H9 (cell line): ENCODE measurements around the gene SPRR5. TPM values are rescaled to one million over a fixed set of nuclear protein-coding genes. Genes with fewer than 3 reads are reported as not detected.

ENCODE experiments used
- DNase-seq: peaks from one replicate; pipeline ENCODE4 v3.0.0-alpha.2; 2017
- H2AFZ ChIP-seq: one replicate; pipeline ENCODE4 v1.6.1; 2013; ENCODE audit warnings: mild to moderate bottlenecking, low read length, control low read depth, moderate library complexity
- H2AK5ac ChIP-seq: 2 replicates; pipeline ENCODE4 v1.6.1; 2013; ENCODE audit warnings: low read length, control low read depth, mixed read lengths; ENCODE audit not compliant: insufficient read length
- H2BK120ac ChIP-seq: one replicate; pipeline ENCODE4 v1.6.1; 2013; ENCODE audit warnings: low read depth, mild to moderate bottlenecking, low read length, control low read depth, inconsistent platforms; ENCODE audit not compliant: poor library complexity, severe bottlenecking
- H2BK12ac ChIP-seq: 2 replicates; pipeline ENCODE4 v1.6.1; 2013; ENCODE audit warnings: low read length, control low read depth, mixed read lengths, low read depth; ENCODE audit not compliant: insufficient read length
- H2BK15ac ChIP-seq: 2 replicates; pipeline ENCODE4 v1.6.1; 2013; ENCODE audit warnings: low read depth, low read length, control low read depth
- H2BK20ac ChIP-seq: one replicate; pipeline ENCODE4 v1.6.1; 2013; ENCODE audit warnings: low read depth, mild to moderate bottlenecking, low read length, control low read depth, inconsistent platforms; ENCODE audit not compliant: poor library complexity, severe bottlenecking
- H2BK5ac ChIP-seq: 2 replicates; pipeline ENCODE4 v1.6.1; 2013; ENCODE audit warnings: low read length, control low read depth, mixed read lengths; ENCODE audit not compliant: insufficient read length
- H3K14ac ChIP-seq: 2 replicates; pipeline ENCODE4 v1.6.1; 2013; ENCODE audit warnings: low read length, control low read depth; ENCODE audit not compliant: insufficient read depth
- H3K18ac ChIP-seq: 2 replicates; pipeline ENCODE4 v1.6.1; 2013; ENCODE audit warnings: low read depth, mild to moderate bottlenecking, mixed read lengths, low read length, control low read depth; ENCODE audit not compliant: insufficient read length
- H3K23ac ChIP-seq: 2 replicates; pipeline ENCODE4 v1.6.1; 2013; ENCODE audit warnings: low read length, control low read depth, mixed read lengths, low read depth; ENCODE audit not compliant: insufficient read length
- H3K23me2 ChIP-seq: 2 replicates; pipeline ENCODE4 v1.6.1; 2013; ENCODE audit warnings: low read depth, mild to moderate bottlenecking, mixed read lengths, low read length, control low read depth; ENCODE audit not compliant: insufficient read length, poor library complexity, severe bottlenecking
- H3K27ac ChIP-seq: 2 replicates; pipeline ENCODE4 v1.5.1; 2013; ENCODE audit warnings: low read length, control low read depth, mixed read lengths, low read depth; ENCODE audit not compliant: insufficient read length
- H3K27me3 ChIP-seq: 2 replicates; pipeline ENCODE4 v1.6.1; 2013; ENCODE audit warnings: low read length, control low read depth, inconsistent platforms; ENCODE audit not compliant: insufficient read depth
- H3K4ac ChIP-seq: 2 replicates; pipeline ENCODE4 v1.6.1; 2013; ENCODE audit warnings: low read depth, mild to moderate bottlenecking, control low read depth, inconsistent platforms, low read length, moderate library complexity
- H3K4me1 ChIP-seq: 2 replicates; pipeline ENCODE4 v1.6.1; 2013; ENCODE audit warnings: low read length, control low read depth, inconsistent platforms; ENCODE audit not compliant: insufficient read depth
- H3K4me2 ChIP-seq: 2 replicates; pipeline ENCODE4 v1.6.1; 2013; ENCODE audit warnings: low read length, control low read depth, mixed read lengths; ENCODE audit not compliant: insufficient read length, insufficient read depth
- H3K56ac ChIP-seq: 2 replicates; pipeline ENCODE4 v1.6.1; 2013; ENCODE audit warnings: low read depth, mild to moderate bottlenecking, mixed read lengths, low read length, control low read depth; ENCODE audit not compliant: insufficient read length
- H3K79me1 ChIP-seq: 2 replicates; pipeline ENCODE4 v1.6.1; 2013; ENCODE audit warnings: low read depth, mild to moderate bottlenecking, moderate library complexity, low read length, control low read depth, inconsistent platforms; ENCODE audit not compliant: insufficient read depth, poor library complexity, severe bottlenecking
- H3K79me2 ChIP-seq: 2 replicates; pipeline ENCODE4 v1.6.1; 2013; ENCODE audit warnings: low read length, control low read depth, inconsistent platforms; ENCODE audit not compliant: insufficient read depth
- H3K9ac ChIP-seq: 2 replicates; pipeline ENCODE4 v1.6.1; 2013; ENCODE audit warnings: low read length, control low read depth, mixed read lengths; ENCODE audit not compliant: insufficient read length; ENCODE audit errors: extremely low read depth
- H3K9me3 ChIP-seq: one replicate; pipeline ENCODE4 v1.6.1; 2013; ENCODE audit warnings: low read depth, low read length, inconsistent platforms; ENCODE audit not compliant: control insufficient read depth
- H3T11ph ChIP-seq: one replicate; pipeline ENCODE4 v1.6.1; 2013; ENCODE audit warnings: mild to moderate bottlenecking, low read length, control low read depth, inconsistent platforms
- H4K20me1 ChIP-seq: one replicate; pipeline ENCODE4 v1.6.1; 2013; ENCODE audit not compliant: control insufficient read depth, insufficient read length, insufficient read depth
- H4K5ac ChIP-seq: 2 replicates; pipeline ENCODE4 v1.6.1; 2013; ENCODE audit warnings: low read depth, mild to moderate bottlenecking, mixed read lengths, low read length, control low read depth; ENCODE audit not compliant: insufficient read length
- H4K8ac ChIP-seq: replicated peaks from 2 replicates; pipeline ENCODE4 v1.6.1; 2013; ENCODE audit warnings: low read length, control low read depth, mixed read lengths, low read depth; ENCODE audit not compliant: insufficient read length
- H4K91ac ChIP-seq: 2 replicates; pipeline ENCODE4 v1.6.1; 2013; ENCODE audit warnings: low read depth, mild to moderate bottlenecking, moderate library complexity, mixed read lengths, low read length, control low read depth; ENCODE audit not compliant: insufficient read length
- H3K27ac Mint-ChIP-seq, 3 experiments: 2 replicates in 2 of 3; 3 replicates in 1 of 3; pipeline ENCODE4 v1.8.0; 2020 to 2021; ENCODE audit warnings: mixed read lengths in 3 of 3, mild to moderate bottlenecking in 1 of 3, moderate library complexity in 1 of 3
- H3K27me3 Mint-ChIP-seq: 2 replicates; pipeline ENCODE4 v1.8.0; 2021; ENCODE audit warnings: low read depth, mild to moderate bottlenecking, moderate library complexity, mixed read lengths
- H3K36me3 Mint-ChIP-seq, 3 experiments: 2 replicates in 2 of 3; 3 replicates in 1 of 3; pipeline ENCODE4 v1.8.0; 2020 to 2021; ENCODE audit warnings: low read depth in 3 of 3, mixed read lengths in 3 of 3; ENCODE audit not compliant: insufficient read depth in 1 of 3
- H3K4me1 Mint-ChIP-seq, 2 experiments: 2 replicates each; pipeline ENCODE4 v1.8.0; 2020; ENCODE audit warnings: mixed read lengths in 2 of 2
- H3K4me3 Mint-ChIP-seq, 2 experiments: 2 replicates in 1 of 2; 3 replicates in 1 of 2; pipeline ENCODE4 v1.8.0; 2020 to 2021; ENCODE audit warnings: mild to moderate bottlenecking in 2 of 2, mixed read lengths in 2 of 2, moderate library complexity in 1 of 2
- H3K9me3 Mint-ChIP-seq, 2 experiments: 2 replicates in 1 of 2; 3 replicates in 1 of 2; pipeline ENCODE4 v1.8.0; 2020; ENCODE audit warnings: mild to moderate bottlenecking in 2 of 2, mixed read lengths in 2 of 2, moderate library complexity in 1 of 2
- CTCF ChIP-seq: fragments of 200-600 bp; sonication (generic); conservative IDR thresholded peaks from 3 replicates; pipeline ENCODE4 v1.8.0; 2021; ENCODE audit warnings: antibody characterized with exemption, mild to moderate bottlenecking
- WGBS: extraction: QIAGEN DNeasy Blood & Tissue Kit; methylation state at CpG from one replicate; pipeline ENCODE4 v1.1.7; 2013; ENCODE audit warnings: missing lambda C conversion rate, low lambda C conversion rate, mixed read lengths; ENCODE audit not compliant: insufficient read length; ENCODE audit errors: extremely low coverage; 5-methylcytosine and 5-hydroxymethylcytosine counted together
- total RNA-seq: library from RNA; stranded (reverse); gene quantifications from 2 replicates; pipeline ENCODE4 v1.2.1, GENCODE V29; 2021

The SPRR5 gene
- total RNA-seq, 1 experiment from 2014 or later: not detected

GRCh38 chr1:152899883-152900282, 47.1 kb upstream of the SPRR5 start:
- Histone ChIP-seq H3K9ac (no peak overlapping the region), H2BK5ac (no peak overlapping the region), H3K4ac (no peak overlapping the region), H4K8ac (no peak overlapping the region), H3K4me2 (no peak overlapping the region), H3K14ac (no peak overlapping the region), H2BK120ac (no peak overlapping the region), H3K27ac (no peak overlapping the region), H3K23me2 (no peaks in the 10 kb centered on the region), H4K20me1 (no peaks in the 10 kb centered on the region), H3K18ac (no peak overlapping the region), H2BK12ac (no peak overlapping the region), H3K79me1 (no peaks in the 10 kb centered on the region), H3K56ac (no peak overlapping the region), H3K4me1 (no peaks in the 10 kb centered on the region; the same call in 1 of the 2 replicates), H3K79me2 (no peaks in the 10 kb centered on the region), H2BK20ac (no peak overlapping the region), H3K23ac (no peak overlapping the region), H3K9me3 (no peaks in the 10 kb centered on the region), H3T11ph (no peak overlapping the region), H2AFZ (no peak overlapping the region), H3K27me3 (no peaks in the 10 kb centered on the region), H4K5ac (no peak overlapping the region), H2BK15ac (no peak overlapping the region), H2AK5ac (no peak overlapping the region), H4K91ac (no peak overlapping the region)
- Mint-ChIP-seq H3K4me3 (no peak overlapping the region), H3K27me3 (peaks cover 7% of the 10 kb centered on the region; the same call in 1 of the 2 replicates), H3K27ac (no peak overlapping the region), H3K36me3 (peaks cover 0 to 23% (median 0%) of the 10 kb centered on the region in 3 experiments; a peak in 4 of 7 replicates), H3K9me3 (peaks cover 67 to 86% of the 10 kb centered on the region in 2 experiments), H3K4me1 (no peaks in the 10 kb centered on the region)
- DNase-seq: no peak
- no CpG with 5 or more reads among the region's 2 CpGs for WGBS
- TF ChIP-seq CTCF: no peak
